K562 (cell line): ENCODE measurements around the gene PERP. TPM values are rescaled to one million over a fixed set of nuclear protein-coding genes. Genes with fewer than 3 reads are reported as not detected.

Experiments
- ATAC-seq: fragments of 200-7000 bp; cut with Tn5 transposase; 3 replicates; pipeline ENCODE4 v1.9.1; 2020; ENCODE audit warnings: moderate library complexity
- BruUV-seq: library from RNA; stranded (reverse); fragments of 400-500 nt; replicated peaks from 2 replicates; lab custom pipeline; 2021; lab: Mats Ljungman, UMichigan
- CTCF ChIA-PET: fragments of 300-600 bp; formaldehyde crosslinking; extraction: SDS; loops from one replicate; lab custom pipeline; 2021; ENCODE audit warnings: low intra/inter-chr PET ratio; lab: Yijun Ruan, JAX
- POLR2A ChIA-PET: fragments of 300-600, 350-650 bp; sonication (Branson Sonifier 250); formaldehyde crosslinking; extraction: SDS; loops from one replicate; lab custom pipeline; 2021; ENCODE audit warnings: antibody characterized with exemption, inconsistent platforms; lab: Yijun Ruan, JAX
- DNase-seq, 4 experiments: peaks; one replicate each; pipeline versions ENCODE4 v3.0.0 to v3.0.0-alpha.2; 2011 to 2018; ENCODE audit warnings: low spot score in 3 of 4, mixed read lengths in 3 of 4; ENCODE audit errors: extremely low read depth in 1 of 4
- FAIRE-seq: peaks from 2 replicates; lab custom pipeline; 2011; peaks lifted over from hg19 to GRCh38; lab: Jason Lieb, UNC
- H2AFZ ChIP-seq: 2 replicates; pipeline ENCODE4 v1.6.0; 2011; ENCODE audit warnings: low read depth, low read length, control low read depth, inconsistent platforms
- H3K27ac ChIP-seq: fragments of 200-600 bp; 3 replicates; pipeline ENCODE4 v1.8.0; 2011; ENCODE audit warnings: low read depth, mild to moderate bottlenecking, control low read depth, inconsistent platforms, low read length, moderate library complexity, mixed read lengths; ENCODE audit errors: extremely low read depth
- H3K27me3 ChIP-seq, 2 experiments: fragments of 300-600 bp in 1 of 2; 2 replicates in 1 of 2; 3 replicates in 1 of 2; pipeline versions ENCODE4 v1.6.0 to v1.8.0; 2011; ENCODE audit warnings: inconsistent platforms in 2 of 2, low read length in 2 of 2, mild to moderate bottlenecking in 1 of 2, mixed read lengths in 1 of 2, moderate library complexity in 1 of 2; ENCODE audit not compliant: control insufficient read depth in 2 of 2, insufficient read depth in 2 of 2
- H3K36me3 ChIP-seq: fragments of 300-600 bp; 3 replicates; pipeline ENCODE4 v1.8.0; 2011; ENCODE audit warnings: mild to moderate bottlenecking, low read length, inconsistent platforms; ENCODE audit not compliant: control insufficient read depth, insufficient read depth
- H3K4me1 ChIP-seq, 2 experiments: fragments of 200-600 bp in 1 of 2; replicated peaks in 1 of 2; 2 replicates in 1 of 2; 3 replicates in 1 of 2; pipeline versions ENCODE4 v1.5.1 to v1.8.0; 2011; ENCODE audit warnings: inconsistent platforms in 2 of 2, low read length in 2 of 2, mild to moderate bottlenecking in 1 of 2, mixed read lengths in 1 of 2, moderate library complexity in 1 of 2; ENCODE audit not compliant: control insufficient read depth in 2 of 2, insufficient read depth in 2 of 2
- H3K4me2 ChIP-seq: 2 replicates; pipeline ENCODE4 v1.6.1; 2011; ENCODE audit warnings: low read length, control low read depth, inconsistent platforms, mixed read lengths; ENCODE audit not compliant: insufficient read depth
- H3K4me3 ChIP-seq: fragments of 200-600 bp; sonication (generic), shearing (Covaris generic); 2 replicates; pipeline ENCODE4 v1.5.1; 2016; ENCODE audit warnings: control low read depth, inconsistent platforms
- H3K79me2 ChIP-seq: fragments of 200-600 bp; 3 replicates; pipeline ENCODE4 v1.8.0; 2011; ENCODE audit warnings: low read length, inconsistent platforms; ENCODE audit not compliant: control insufficient read depth, insufficient read depth
- H3K9ac ChIP-seq, 2 experiments: 2 replicates each; pipeline versions ENCODE4 v1.6.0 to v1.6.1; 2011; ENCODE audit warnings: low read depth in 2 of 2, low read length in 2 of 2, control low read depth in 1 of 2, inconsistent platforms in 1 of 2, mild to moderate bottlenecking in 1 of 2, mixed read lengths in 1 of 2; ENCODE audit not compliant: insufficient read depth in 1 of 2
- H3K9me1 ChIP-seq: one replicate; pipeline ENCODE4 v1.6.0; 2011; ENCODE audit warnings: inconsistent platforms, mild to moderate bottlenecking, low read length, moderate library complexity; ENCODE audit not compliant: control insufficient read depth, insufficient read depth
- H3K9me3 ChIP-seq: replicated peaks from 2 replicates; pipeline ENCODE4 v1.5.1; 2011; ENCODE audit warnings: low read depth, low read length, inconsistent platforms; ENCODE audit not compliant: control insufficient read depth, insufficient read depth
- H4K20me1 ChIP-seq: replicated peaks from 2 replicates; pipeline ENCODE4 v1.6.1; 2011; ENCODE audit warnings: low read length, inconsistent platforms, mixed read lengths; ENCODE audit not compliant: control insufficient read depth, insufficient read depth
- BCL6 ChIP-seq: fragments of 250-450 bp; sonication (Bioruptor Pico); IDR thresholded peaks from 2 replicates; pipeline ENCODE4 v1.4.0; 2020
- KHSRP ChIP-seq: fragments of 450-650 bp; IDR thresholded peaks from 2 replicates; pipeline ENCODE4 v1.6.1; 2017
- POLR2B ChIP-seq: fragments of 450-650 bp; IDR thresholded peaks from 2 replicates; pipeline ENCODE4 v1.6.1; 2018; ENCODE audit warnings: low read depth; ENCODE audit not compliant: partially characterized antibody
- RAD51 ChIP-seq: fragments of 450-650 bp; IDR thresholded peaks from 2 replicates; pipeline ENCODE4 v1.7.1; 2016; ENCODE audit warnings: low read depth, mild to moderate bottlenecking, borderline replicate concordance
- ZNF12 ChIP-seq: sonication (generic); formaldehyde crosslinking; IDR thresholded peaks from 2 replicates; pipeline ENCODE4 v1.4.0; 2020; ENCODE audit warnings: mild to moderate bottlenecking, missing genetic modification reagents
- ZNF239 ChIP-seq: fragments of 250-450 bp; sonication (Bioruptor Pico); IDR thresholded peaks from 2 replicates; pipeline ENCODE4 v1.4.0; 2020; ENCODE audit warnings: mild to moderate bottlenecking
- ZNF3 ChIP-seq: fragments of 250-450 bp; sonication (Bioruptor Pico); IDR thresholded peaks from 2 replicates; pipeline ENCODE4 v1.5.0; 2021; ENCODE audit warnings: mild to moderate bottlenecking, moderate library complexity
- ZNF347 ChIP-seq: fragments of 450-650 bp; formaldehyde crosslinking; IDR thresholded peaks from 2 replicates; pipeline ENCODE4 v1.4.0; 2020; ENCODE audit warnings: low read depth, mild to moderate bottlenecking, moderate library complexity
- ZNF668 ChIP-seq: fragments of 250-450 bp; sonication (Bioruptor Pico); IDR thresholded peaks from 2 replicates; pipeline ENCODE4 v1.8.0; 2022; ENCODE audit warnings: mild to moderate bottlenecking, inconsistent platforms
- in situ Hi-C: fragments of 300-500 bp; cut with MboI; formaldehyde crosslinking; loops from 4 replicates; pipeline ENCODE4 v1.15.0; 2018; ENCODE audit warnings: inconsistent platforms, mixed read lengths
- intact Hi-C: fragments of 100-400 bp; cut with micrococcal nuclease; formaldehyde crosslinking; loops from 2 replicates; pipeline ENCODE4 v1.14.2; 2022
- polyA plus RNA-seq, 8 experiments: library from polyadenylated mRNA; depleted of rRNA in 4 of 8; stranded (reverse) in 5 of 8; unstranded in 3 of 8; fragments of >200 nt; fragmentation: Nextera tagmentation in 2 of 8; fragmentation: Illumina TruSeq in 1 of 8; extraction: Ambion mirVana in 2 of 8; extraction: Trizol in 1 of 8; gene quantifications; 2 replicates each; pipeline versions ENCODE4 v1.2.1 to v1.2.3, GENCODE V29; 2011 to 2014; ENCODE audit warnings: inconsistent platforms in 1 of 8, missing spikeins in 1 of 8
- total RNA-seq, 7 experiments: library from RNA; depleted of rRNA in 6 of 7; stranded (reverse); fragments of >200 nt in 6 of 7; fragmentation: Illumina TruSeq in 2 of 7; extraction: Trizol in 2 of 7; gene quantifications; 2 replicates each; pipeline versions ENCODE4 v1.2.1 to v1.2.3, GENCODE V29; 2011 to 2021; ENCODE audit warnings: low replicate concordance in 1 of 7
- TF ChIP-seq, protein P1 (sequence below): sonication (generic); IDR thresholded peaks from 2 replicates; pipeline ENCODE4 v1.6.1; 2016
- TF ChIP-seq, protein P2 (sequence below): fragments of 450-650 bp; IDR thresholded peaks from 2 replicates; pipeline ENCODE4 v1.6.1; 2016
- TF ChIP-seq, protein P3 (sequence below): fragments of 450-650 bp; IDR thresholded peaks from 2 replicates; pipeline ENCODE4 v1.6.1; 2016; ENCODE audit warnings: low read depth, mild to moderate bottlenecking, moderate library complexity
- TF ChIP-seq, protein P4 (sequence below), 3 experiments: fragments of 200-800 bp in 1 of 3; sonication (Bioruptor generic) in 1 of 3; sonication (generic) in 1 of 3; formaldehyde crosslinking in 1 of 3; IDR thresholded peaks; 2 replicates each; pipeline versions ENCODE4 v1.6.1 to v1.8.0; 2016 to 2022; ENCODE audit warnings: mild to moderate bottlenecking in 2 of 3, missing compliant biosample characterization in 2 of 3, missing genetic modification characterization in 2 of 3, missing genetic modification reagents in 1 of 3

PERP gene
- total and polyA plus RNA-seq, 9 of the 15 experiments (the other 6 are each of a cell fraction or from before 2014, with no cell fraction given), result 0.01 to 0.27 (median 0.05) TPM; not detected in 2

DNA sequence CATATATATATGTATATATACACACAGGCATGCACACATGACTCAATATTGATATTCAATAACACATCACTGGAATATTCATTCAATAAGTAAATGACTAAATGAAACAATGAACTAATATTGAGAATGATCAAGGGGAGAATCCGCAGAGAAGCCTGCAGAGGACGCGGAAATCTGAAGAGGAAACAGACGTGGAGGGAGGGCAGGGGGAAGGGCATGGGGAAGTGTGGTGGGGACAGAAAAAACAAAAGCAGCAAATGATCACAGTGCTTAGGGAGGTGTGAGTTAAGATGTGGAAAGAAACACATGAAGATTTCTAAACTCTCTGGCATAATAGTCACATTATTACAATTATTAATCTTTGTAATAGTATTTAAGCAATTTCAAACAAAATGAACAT is 14.5 kb downstream of the PERP start (continued):
- TF ChIP-seq, protein P1, sequence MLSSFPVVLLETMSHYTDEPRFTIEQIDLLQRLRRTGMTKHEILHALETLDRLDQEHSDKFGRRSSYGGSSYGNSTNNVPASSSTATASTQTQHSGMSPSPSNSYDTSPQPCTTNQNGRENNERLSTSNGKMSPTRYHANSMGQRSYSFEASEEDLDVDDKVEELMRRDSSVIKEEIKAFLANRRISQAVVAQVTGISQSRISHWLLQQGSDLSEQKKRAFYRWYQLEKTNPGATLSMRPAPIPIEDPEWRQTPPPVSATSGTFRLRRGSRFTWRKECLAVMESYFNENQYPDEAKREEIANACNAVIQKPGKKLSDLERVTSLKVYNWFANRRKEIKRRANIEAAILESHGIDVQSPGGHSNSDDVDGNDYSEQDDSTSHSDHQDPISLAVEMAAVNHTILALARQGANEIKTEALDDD, result no peak
- TF ChIP-seq ZNF12, result no peak
- no peak for TF ChIP-seq ZNF668
- TF ChIP-seq RAD51, result no peak
- TF ChIP-seq, protein P2, sequence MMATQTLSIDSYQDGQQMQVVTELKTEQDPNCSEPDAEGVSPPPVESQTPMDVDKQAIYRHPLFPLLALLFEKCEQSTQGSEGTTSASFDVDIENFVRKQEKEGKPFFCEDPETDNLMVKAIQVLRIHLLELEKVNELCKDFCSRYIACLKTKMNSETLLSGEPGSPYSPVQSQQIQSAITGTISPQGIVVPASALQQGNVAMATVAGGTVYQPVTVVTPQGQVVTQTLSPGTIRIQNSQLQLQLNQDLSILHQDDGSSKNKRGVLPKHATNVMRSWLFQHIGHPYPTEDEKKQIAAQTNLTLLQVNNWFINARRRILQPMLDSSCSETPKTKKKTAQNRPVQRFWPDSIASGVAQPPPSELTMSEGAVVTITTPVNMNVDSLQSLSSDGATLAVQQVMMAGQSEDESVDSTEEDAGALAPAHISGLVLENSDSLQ, result no peak

DNA sequence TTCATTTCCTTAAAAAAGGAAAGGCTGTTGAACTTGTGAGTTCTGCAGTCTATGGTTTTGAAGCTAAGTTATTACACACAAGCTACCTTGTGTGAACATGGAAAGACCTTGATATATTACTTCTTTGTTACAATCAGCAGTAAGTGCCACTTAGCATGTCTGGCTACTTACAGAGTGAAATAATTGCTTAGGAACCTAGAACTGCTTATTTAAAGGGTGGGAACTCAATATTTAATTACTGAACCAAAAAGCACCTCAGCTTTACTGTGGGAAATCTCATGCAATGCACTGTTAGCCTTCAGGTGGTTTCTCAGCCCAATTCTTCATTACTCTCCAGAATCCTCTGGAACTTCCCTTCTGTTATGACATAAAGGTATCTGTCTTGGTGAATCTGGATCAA is 17.9 kb downstream of the PERP start:
- no peaks in the 10 kb centered on the region for H4K20me1 ChIP-seq
- in situ Hi-C loops, result no loop called here
- TF ChIP-seq BCL6 (CRISPR knock-in tag), result no peak
- TF ChIP-seq KHSRP, result no peak
- TF ChIP-seq ZNF3 (CRISPR knock-in tag), result no peak
- TF ChIP-seq, protein P3, sequence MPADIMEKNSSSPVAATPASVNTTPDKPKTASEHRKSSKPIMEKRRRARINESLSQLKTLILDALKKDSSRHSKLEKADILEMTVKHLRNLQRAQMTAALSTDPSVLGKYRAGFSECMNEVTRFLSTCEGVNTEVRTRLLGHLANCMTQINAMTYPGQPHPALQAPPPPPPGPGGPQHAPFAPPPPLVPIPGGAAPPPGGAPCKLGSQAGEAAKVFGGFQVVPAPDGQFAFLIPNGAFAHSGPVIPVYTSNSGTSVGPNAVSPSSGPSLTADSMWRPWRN, result no peak
- TF ChIP-seq ZNF239 (CRISPR knock-in tag), result no peak
- TF ChIP-seq, protein P4, sequence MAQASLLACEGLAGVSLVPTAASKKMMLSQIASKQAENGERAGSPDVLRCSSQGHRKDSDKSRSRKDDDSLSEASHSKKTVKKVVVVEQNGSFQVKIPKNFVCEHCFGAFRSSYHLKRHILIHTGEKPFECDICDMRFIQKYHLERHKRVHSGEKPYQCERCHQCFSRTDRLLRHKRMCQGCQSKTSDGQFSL (CRISPR knock-in tag; IDR thresholded peaks at IDR 0.05), result no peak
- TF ChIP-seq, protein P4 (tag; IDR thresholded peaks at IDR 0.05), result no peak
- TF ChIP-seq POLR2B, result no peak
- TF ChIP-seq ZNF347 (CRISPR knock-in tag), result no peak
- TF ChIP-seq, all 486 proteins: peak for 0
- Histone ChIP-seq H3K9ac (no peak overlapping the region), H3K79me2 (no peaks in the 10 kb centered on the region), H3K27me3 (0 out of 5 replicates have a peak, but pooled peaks cover 0 to 5% of the 10 kb centered on the region in 2 experiments), H3K4me2 (no peak overlapping the region), H3K9me3 (no peaks in the 10 kb centered on the region), H3K27ac (no peak overlapping the region), H2AFZ (no peak overlapping the region), H3K9me1 (no peaks in the 10 kb centered on the region), H3K4me1 (no peaks in the 10 kb centered on the region; a peak in 1 of 5 replicates), H3K36me3 (no peaks in the 10 kb centered on the region), H3K4me3 (no peak overlapping the region)
- CTCF ChIA-PET, result no interaction called here
- no peak for DNase-seq
- ATAC-seq, result no peak
- BruUV-seq, result no TSS peak
- FAIRE-seq, result no peak
- intact Hi-C loops, result no loop called here
- POLR2A ChIA-PET, result interaction anchor here (0.6 to 1.0 kb wide), 3 partner anchors 11 to 664 kb away, joined by 3 to 5 read pairs (median 4); no protein-coding TSS in a partner anchor
